HG03442 (cell line): ENCODE measurements around the gene ERCC1.
"Not testable (repeated sequence)": the region's sequence is repeated elsewhere in the genome, so short reads cannot be mapped to it uniquely, and the experiment has no call there.

ENCODE experiments used
- ATAC-seq: cut with Tn5 transposase; IDR thresholded peaks from one replicate; pipeline ENCODE4 v1.9.1; 2021; ENCODE audit warnings: mild to moderate bottlenecking, moderate library complexity; ENCODE audit not compliant: unreplicated experiment

Gene ERCC1

GRCh38 chr19:45455707-45456499, 32.2 kb upstream of the ERCC1 start:
- ATAC-seq = no peak

- no peak for ATAC-seq
Measured at GRCh38 chr19:45451850-45452387, 28.2 kb upstream of the ERCC1 start.

GRCh38 chr19:45451131-45451849, 27.6 kb upstream of the ERCC1 start:
- ATAC-seq = no peak

GRCh38 chr19:45450012-45450333, 26.3 kb upstream of the ERCC1 start:
- no peak for ATAC-seq

- no peak for ATAC-seq
Measured at GRCh38 chr19:45448887-45449299, 25.2 kb upstream of the ERCC1 start.

- no peak for ATAC-seq
Measured at GRCh38 chr19:45448425-45448756, 24.7 kb upstream of the ERCC1 start.

GRCh38 chr19:45446944-45447343, 23.2 kb upstream of the ERCC1 start:
- ATAC-seq = no peak

GRCh38 chr19:45446295-45446694, 22.6 kb upstream of the ERCC1 start:
- no peak for ATAC-seq

- ATAC-seq = no peak
Measured at GRCh38 chr19:45445139-45445538, 21.4 kb upstream of the ERCC1 start.

GRCh38 chr19:45444318-45445041, 20.8 kb upstream of the ERCC1 start:
- no peak for ATAC-seq

- ATAC-seq = no peak
Measured at GRCh38 chr19:45443462-45444317, 20.0 kb upstream of the ERCC1 start.

- ATAC-seq = no peak
Measured at GRCh38 chr19:45442778-45443461, 19.2 kb upstream of the ERCC1 start.

- no peak for ATAC-seq
Measured at GRCh38 chr19:45442408-45442777, 18.7 kb upstream of the ERCC1 start.

- ATAC-seq = no peak
Measured at GRCh38 chr19:45440873-45441654, 17.3 kb upstream of the ERCC1 start.

- no peak for ATAC-seq
Measured at GRCh38 chr19:45440259-45440638, 16.5 kb upstream of the ERCC1 start.

- ATAC-seq = peak; percentile 61
Measured at GRCh38 chr19:45439569-45440258, 16.0 kb upstream of the ERCC1 start.

GRCh38 chr19:45439190-45439568, 15.5 kb upstream of the ERCC1 start:
- no peak for ATAC-seq

GRCh38 chr19:45437328-45437727, 13.6 kb upstream of the ERCC1 start:
- no peak for ATAC-seq

- not testable (repeated sequence) for ATAC-seq
Measured at GRCh38 chr19:45432543-45432942, 8.8 kb upstream of the ERCC1 start.
